Gastrocnemius medialis (tissue), 4 donors: ENCODE results near the gene ZNF585A.
"Not testable (repeated sequence)": the region's sequence is repeated elsewhere in the genome, so short reads cannot be mapped to it uniquely, and the experiment has no call there.

Experiments
- POLR2A ChIP-seq, 2 donors: fragments of 450-650 bp; IDR thresholded peaks; one replicate each; pipeline ENCODE4 v1.6.1; 2017; ENCODE audit warnings: antibody characterized with exemption in 2 of 2, mild to moderate bottlenecking in 2 of 2, moderate library complexity in 2 of 2
- TF ChIP-seq, protein P1 (sequence below), 5 experiments: fragments of 450-650 bp in 3 of 5; fragments of 200-600 bp in 2 of 5; sonication (generic) in 2 of 5; IDR thresholded peaks in 4 of 5; conservative IDR thresholded peaks in 1 of 5; 1 replicate in 4 of 5; 2 replicates in 1 of 5; pipeline ENCODE4 v1.5.1; 2016 to 2019; ENCODE audit warnings: antibody characterized with exemption in 5 of 5, mild to moderate bottlenecking in 3 of 5, moderate library complexity in 3 of 5

DNA sequence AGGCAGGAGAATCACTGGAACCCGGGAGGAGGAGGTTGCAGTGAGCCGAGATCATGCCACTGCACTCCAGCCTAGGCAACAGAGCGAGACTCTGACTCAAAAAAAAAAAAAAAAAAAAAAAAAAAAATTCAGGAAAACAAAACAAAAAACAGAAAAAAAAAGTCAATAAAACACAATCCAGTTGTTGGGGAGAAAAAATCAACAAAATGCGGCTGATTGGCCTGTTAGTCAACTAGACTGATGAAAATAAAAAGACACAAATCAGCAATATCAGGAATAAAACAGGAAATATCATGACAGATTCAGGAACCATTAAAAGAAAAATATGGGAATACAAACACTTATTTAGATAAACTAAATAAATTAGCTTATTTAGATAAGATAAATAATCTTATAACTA is 22.8 kb upstream of the ZNF585A start:
- TF ChIP-seq, protein P1, sequence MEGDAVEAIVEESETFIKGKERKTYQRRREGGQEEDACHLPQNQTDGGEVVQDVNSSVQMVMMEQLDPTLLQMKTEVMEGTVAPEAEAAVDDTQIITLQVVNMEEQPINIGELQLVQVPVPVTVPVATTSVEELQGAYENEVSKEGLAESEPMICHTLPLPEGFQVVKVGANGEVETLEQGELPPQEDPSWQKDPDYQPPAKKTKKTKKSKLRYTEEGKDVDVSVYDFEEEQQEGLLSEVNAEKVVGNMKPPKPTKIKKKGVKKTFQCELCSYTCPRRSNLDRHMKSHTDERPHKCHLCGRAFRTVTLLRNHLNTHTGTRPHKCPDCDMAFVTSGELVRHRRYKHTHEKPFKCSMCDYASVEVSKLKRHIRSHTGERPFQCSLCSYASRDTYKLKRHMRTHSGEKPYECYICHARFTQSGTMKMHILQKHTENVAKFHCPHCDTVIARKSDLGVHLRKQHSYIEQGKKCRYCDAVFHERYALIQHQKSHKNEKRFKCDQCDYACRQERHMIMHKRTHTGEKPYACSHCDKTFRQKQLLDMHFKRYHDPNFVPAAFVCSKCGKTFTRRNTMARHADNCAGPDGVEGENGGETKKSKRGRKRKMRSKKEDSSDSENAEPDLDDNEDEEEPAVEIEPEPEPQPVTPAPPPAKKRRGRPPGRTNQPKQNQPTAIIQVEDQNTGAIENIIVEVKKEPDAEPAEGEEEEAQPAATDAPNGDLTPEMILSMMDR (IDR thresholded peaks at IDR 0.05 in 4 of 5, conservative IDR thresholded peaks at IDR 0.05 in 1 of 5) = not testable (repeated sequence)
- TF ChIP-seq POLR2A (IDR thresholded peaks at IDR 0.05) = not testable (repeated sequence)
